K562 treated with DMSO at 1 percent for 12 hours (cell line): ENCODE measurements around the gene ANO4. TPM values are rescaled to one million over a fixed set of nuclear protein-coding genes. Genes with fewer than 3 reads are reported as not detected.

Experiments
- total RNA-seq: library from RNA; unstranded; fragments of 300-600 nt; gene quantifications from 2 replicates; pipeline ENCODE4 v1.2.3, GENCODE V29; 2022; ENCODE audit not compliant: insufficient read depth

ANO4 gene
- not detected in 2 replicates for total RNA-seq

GRCh38 chr12:100794441-100795173 lies at the start of gene ANO4:
TSS of gene ANO4 (plus strand) at chr12:100794776. CDS start at chr12:100901786, 107,010 bp downstream.

Other genes with a start within 250 kb of the ANO4 start
- gene GAS2L3, start 221.1 kb upstream of the ANO4 start, total RNA-seq = 1.6 and 6.4 TPM in 2 replicates